Measurements from ENCODE around the gene SLC25A21. TPM values are rescaled to one million over a fixed set of nuclear protein-coding genes. Genes with fewer than 3 reads are reported as not detected.

Gene SLC25A21
- total RNA-seq, 2 donors from 2014 or later: not detected

Other genes with a start within 250 kb of the SLC25A21 start
- gene MIPOL1, start 25.3 kb upstream of the SLC25A21 start, total RNA-seq: not detected